PC-3 (cell line): ENCODE results near the gene FBXL15. TPM values are rescaled to one million over a fixed set of nuclear protein-coding genes. Genes with fewer than 3 reads are reported as not detected.

Experiments
- ATAC-seq: fragments of 200-7000 bp; cut with Tn5 transposase; 2 replicates; pipeline ENCODE4 v1.9.1; 2020; ENCODE audit warnings: mild to moderate bottlenecking, moderate library complexity
- BruUV-seq: library from RNA; stranded (reverse); fragments of 400-500 nt; replicated peaks from 2 replicates; lab custom pipeline; 2021; lab: Mats Ljungman, UMichigan
- CTCF ChIA-PET: fragments of 300-600 bp; sonication (Branson Sonifier 250); formaldehyde crosslinking; loops from one replicate; lab custom pipeline; 2022; ENCODE audit warnings: antibody characterized with exemption; lab: Charles Lee
- POLR2A ChIA-PET: fragments of 300-600 bp; sonication (Branson Sonifier 250); formaldehyde crosslinking; loops from one replicate; lab custom pipeline; 2022; ENCODE audit warnings: antibody characterized with exemption; ENCODE audit not compliant: unreplicated experiment; lab: Charles Lee
- DNase-seq: peaks from one replicate; pipeline ENCODE4 v3.0.0-alpha.2; 2015
- H2AFZ ChIP-seq: fragments of 300-600 bp; sonication (generic); 2 replicates; pipeline ENCODE4 v1.6.0; 2016; ENCODE audit warnings: antibody characterized with exemption, low read length
- H3F3A ChIP-seq: fragments of 300-600 bp; sonication (generic); one replicate; pipeline ENCODE4 v1.6.0; 2017; ENCODE audit warnings: antibody characterized with exemption, low read length, control low read depth, mild to moderate bottlenecking; ENCODE audit not compliant: unreplicated experiment
- H3K27ac ChIP-seq: fragments of 300-600 bp; sonication (generic); 2 replicates; pipeline ENCODE4 v1.5.1; 2016; ENCODE audit warnings: mild to moderate bottlenecking, low read length
- H3K27me3 ChIP-seq: fragments of 300-600 bp; sonication (generic); 2 replicates; pipeline ENCODE4 v1.6.1; 2016; ENCODE audit warnings: low read length, mixed read lengths
- H3K36me3 ChIP-seq: fragments of 300-600 bp; sonication (generic); 2 replicates; pipeline ENCODE4 v1.6.1; 2016; ENCODE audit warnings: low read depth, mixed run types, low read length, mixed read lengths
- H3K4me1 ChIP-seq: fragments of 300-600 bp; sonication (generic); 2 replicates; pipeline ENCODE4 v1.5.1; 2016; ENCODE audit warnings: low read length; ENCODE audit not compliant: insufficient read depth
- H3K4me2 ChIP-seq: fragments of 300-600 bp; sonication (generic); 2 replicates; pipeline ENCODE4 v1.6.0; 2016; ENCODE audit warnings: low read length
- H3K4me3 ChIP-seq: fragments of 300-600 bp; sonication (generic); 2 replicates; pipeline ENCODE4 v1.5.1; 2016; ENCODE audit warnings: mild to moderate bottlenecking, low read length, mixed read lengths
- H3K79me2 ChIP-seq: fragments of 300-600 bp; sonication (generic); 2 replicates; pipeline ENCODE4 v1.6.1; 2017; ENCODE audit warnings: low read length, mixed read lengths
- H3K9ac ChIP-seq: fragments of 300-600 bp; sonication (generic); 2 replicates; pipeline ENCODE4 v1.6.0; 2016; ENCODE audit warnings: mild to moderate bottlenecking, low read length
- H3K9me2 ChIP-seq: fragments of 300-600 bp; sonication (generic); replicated peaks from 2 replicates; pipeline ENCODE4 v1.6.1; 2016; ENCODE audit warnings: mixed run types, low read length, mixed read lengths
- H3K9me3 ChIP-seq: fragments of 300-600 bp; sonication (generic); 2 replicates; pipeline ENCODE4 v1.6.1; 2016; ENCODE audit warnings: low read length, mixed read lengths
- H4K20me1 ChIP-seq: fragments of 300-600 bp; sonication (generic); 2 replicates; pipeline ENCODE4 v1.6.1; 2016; ENCODE audit warnings: low read length, mixed read lengths
- EZH2 ChIP-seq: fragments of 300-600 bp; sonication (generic); IDR thresholded peaks from one replicate; pipeline ENCODE4 v1.6.1; 2017; ENCODE audit warnings: antibody characterized with exemption, mild to moderate bottlenecking, low read length; ENCODE audit not compliant: unreplicated experiment
- EZH2phosphoT487 ChIP-seq: fragments of 300-600 bp; sonication (generic); IDR thresholded peaks from 2 replicates; pipeline ENCODE4 v1.6.1; 2018; ENCODE audit warnings: mild to moderate bottlenecking, antibody characterized with exemption, low read length, borderline replicate concordance
- intact Hi-C: fragments of 100-400 bp; cut with micrococcal nuclease; formaldehyde crosslinking; loops from 2 replicates; pipeline ENCODE4 v1.9.0; 2023
- total RNA-seq: library from RNA; depleted of rRNA; stranded (reverse); fragments of >200 nt; gene quantifications from 2 replicates; pipeline ENCODE4 v1.2.3, GENCODE V29; 2014
- TF ChIP-seq, protein P1 (sequence below): fragments of 300-600 bp; sonication (generic); conservative IDR thresholded peaks from 2 replicates; pipeline ENCODE4 v1.5.1; 2017; ENCODE audit warnings: antibody characterized with exemption, low read depth, mild to moderate bottlenecking, low read length

The FBXL15 gene
- total RNA-seq, 1 experiment from 2014 or later: 12.7 TPM

DNA sequence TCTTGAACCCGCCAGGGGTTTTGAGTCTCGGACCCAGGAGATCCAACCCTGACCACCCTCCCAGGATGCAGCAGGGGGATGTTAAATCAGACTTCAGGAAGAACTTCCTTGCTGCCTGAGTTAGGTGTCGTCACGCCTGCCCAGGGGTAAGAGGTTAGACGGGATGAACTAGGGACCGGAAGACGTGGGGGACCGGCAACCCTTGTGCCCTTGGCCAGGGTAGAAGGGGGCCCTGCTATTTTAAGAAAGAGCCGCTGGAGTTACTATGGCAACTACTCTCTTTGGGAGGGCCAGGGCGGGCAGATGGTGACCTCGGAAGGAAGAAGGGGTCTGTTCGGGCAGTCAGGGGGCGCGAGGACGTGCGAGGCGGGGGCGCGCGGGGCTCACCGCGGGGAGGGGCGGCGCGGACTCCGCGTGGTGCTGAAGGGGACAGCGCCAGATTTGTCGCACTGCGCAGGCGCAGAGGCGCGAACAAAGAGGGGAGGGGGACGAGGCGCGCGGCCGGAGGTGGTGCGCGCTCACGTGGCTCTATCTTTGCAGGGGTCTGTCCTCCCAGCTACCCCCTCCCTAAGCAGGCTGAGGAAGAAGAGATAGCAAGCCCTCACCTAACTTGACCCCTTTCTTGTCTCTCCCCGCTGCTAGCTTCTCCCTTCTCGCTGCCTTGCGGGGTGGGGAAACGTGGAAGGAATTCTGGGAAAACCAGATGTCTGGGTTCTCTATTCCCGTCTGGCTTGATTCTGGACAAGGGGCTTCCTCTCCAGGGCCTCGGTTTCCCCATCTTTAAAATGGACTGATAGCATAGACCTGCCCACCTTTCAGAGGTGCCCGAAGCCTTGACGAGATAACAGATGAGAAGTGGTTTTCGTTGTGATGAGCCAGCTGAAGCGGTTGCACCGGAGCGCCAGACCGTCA, 1.1 kb upstream of the FBXL15 start:
- Histone ChIP-seq H3K4me3 (peak overlapping the region; percentile 88), H3K27me3 (no peaks in the 10 kb centered on the region), H3K9me2 (no peaks in the 10 kb centered on the region), H2AFZ (peak overlapping the region; percentile 89), H4K20me1 (no peaks in the 10 kb centered on the region), H3K79me2 (peaks cover 11% of the 10 kb centered on the region; the same call in 1 of the 2 replicates), H3F3A (no peaks in the 10 kb centered on the region), H3K9ac (peak overlapping the region; percentile 77; the same call in 1 of the 2 replicates), H3K27ac (no peak overlapping the region), H3K4me1 (peaks cover 20% of the 10 kb centered on the region), H3K9me3 (no peaks in the 10 kb centered on the region), H3K4me2 (peak overlapping the region; percentile 92), H3K36me3 (0 out of 2 replicates have a peak, but pooled peaks cover 4% of the 10 kb centered on the region)
- intact Hi-C loops: no loop called here
- peak; percentile 39 for DNase-seq
- ATAC-seq: no peak
- CTCF ChIA-PET: interaction anchor here (0.9 to 1.0 kb wide), 2 partner anchors 20 to 164 kb away, joined by 3 read pairs; no protein-coding TSS in a partner anchor
- TF ChIP-seq, protein P1, sequence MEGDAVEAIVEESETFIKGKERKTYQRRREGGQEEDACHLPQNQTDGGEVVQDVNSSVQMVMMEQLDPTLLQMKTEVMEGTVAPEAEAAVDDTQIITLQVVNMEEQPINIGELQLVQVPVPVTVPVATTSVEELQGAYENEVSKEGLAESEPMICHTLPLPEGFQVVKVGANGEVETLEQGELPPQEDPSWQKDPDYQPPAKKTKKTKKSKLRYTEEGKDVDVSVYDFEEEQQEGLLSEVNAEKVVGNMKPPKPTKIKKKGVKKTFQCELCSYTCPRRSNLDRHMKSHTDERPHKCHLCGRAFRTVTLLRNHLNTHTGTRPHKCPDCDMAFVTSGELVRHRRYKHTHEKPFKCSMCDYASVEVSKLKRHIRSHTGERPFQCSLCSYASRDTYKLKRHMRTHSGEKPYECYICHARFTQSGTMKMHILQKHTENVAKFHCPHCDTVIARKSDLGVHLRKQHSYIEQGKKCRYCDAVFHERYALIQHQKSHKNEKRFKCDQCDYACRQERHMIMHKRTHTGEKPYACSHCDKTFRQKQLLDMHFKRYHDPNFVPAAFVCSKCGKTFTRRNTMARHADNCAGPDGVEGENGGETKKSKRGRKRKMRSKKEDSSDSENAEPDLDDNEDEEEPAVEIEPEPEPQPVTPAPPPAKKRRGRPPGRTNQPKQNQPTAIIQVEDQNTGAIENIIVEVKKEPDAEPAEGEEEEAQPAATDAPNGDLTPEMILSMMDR: no peak
- TF ChIP-seq EZH2: no peak
- POLR2A ChIA-PET: no interaction called here
- no TSS peak for BruUV-seq

- POLR2A ChIA-PET: interaction anchor here (0.7 kb wide), 1 partner anchor 348 kb away, joined by 3 read pairs; no protein-coding TSS in a partner anchor
- Histone ChIP-seq H3K9ac (peak overlapping the region; percentile 77; the same call in 1 of the 2 replicates), H4K20me1 (no peaks in the 10 kb centered on the region), H3F3A (no peaks in the 10 kb centered on the region), H3K9me3 (no peaks in the 10 kb centered on the region), H3K79me2 (peaks cover 11% of the 10 kb centered on the region; the same call in 1 of the 2 replicates), H3K36me3 (0 out of 2 replicates have a peak, but pooled peaks cover 4% of the 10 kb centered on the region), H2AFZ (peak overlapping the region; percentile 89), H3K9me2 (no peaks in the 10 kb centered on the region), H3K4me2 (peak overlapping the region; percentile 92), H3K4me3 (peak overlapping the region; percentile 88), H3K4me1 (peaks cover 20% of the 10 kb centered on the region), H3K27ac (no peak overlapping the region), H3K27me3 (no peaks in the 10 kb centered on the region)
- TSS peak; percentile 59 for BruUV-seq
- intact Hi-C loops: no loop called here
- ATAC-seq: no peak
- CTCF ChIA-PET: interaction anchor here (0.9 to 1.0 kb wide), 2 partner anchors 21 to 164 kb away, joined by 3 read pairs; no protein-coding TSS in a partner anchor
- TF ChIP-seq EZH2phosphoT487: no peak
- TF ChIP-seq EZH2: no peak
- TF ChIP-seq, protein P1: no peak
- no peak for DNase-seq
Measured at GRCh38 chr10:102420181-102420713, 389 bp upstream of the FBXL15 start.
